Measurements from ENCODE around the gene ARID5A.
A peak's percentile ranks its signal among the peaks of the same experiment; 100 is the strongest.

ARID5A gene

GRCh38 chr2:96536445-96537065, at the start of gene ARID5A:
Gene ARID5A, plus strand, starts transcription at chr2:96536752. Its CDS starts 75 bp downstream, at chr2:96536827.
- peaks cover 46% of the 10 kb centered on the region for H3K79me2 ChIP-seq (ENCODE audit: insufficient read depth, low read depth)
- peak within 1 kb of the TSS; percentile 95 for H3K9ac ChIP-seq
- TF ChIP-seq CTCF (conservative IDR thresholded peaks at IDR 0.05; ENCODE audit: low read depth, low read length) = peak; percentile 53
- H3K27ac ChIP-seq = peak within 1 kb of the TSS; percentile 98
- H2AFZ ChIP-seq (ENCODE audit: low read depth) = peak within 1 kb of the TSS; percentile 62; the same call in 1 of the 2 replicates
- H3K27me3 ChIP-seq (ENCODE audit: insufficient read depth, low read depth) = no peaks in the 10 kb centered on the region
- no peak within 1 kb of the TSS for H3K4me3 ChIP-seq (IDR thresholded peaks at IDR 0.05; ENCODE audit: insufficient read depth, low read depth, low read length)
- H3K4me1 ChIP-seq (ENCODE audit: low read depth, poor library complexity, severe bottlenecking) = peaks cover 75% of the 10 kb centered on the region
- H3K4me2 ChIP-seq = peak within 1 kb of the TSS; percentile 96
- H4K20me1 ChIP-seq (ENCODE audit: insufficient read depth) = peaks cover 31% of the 10 kb centered on the region
- peaks cover 10% of the 10 kb centered on the region; the same call in 1 of the 2 replicates for H3K36me3 ChIP-seq (ENCODE audit: insufficient read depth)

- Histone ChIP-seq H3K27me3 (ENCODE audit: insufficient read depth, low read depth) (no peaks in the 10 kb centered on the region), H3K36me3 (ENCODE audit: insufficient read depth) (no peaks in the 10 kb centered on the region), H3K4me1 (ENCODE audit: low read depth, poor library complexity, severe bottlenecking) (peaks cover 6% of the 10 kb centered on the region), H3K27ac (no peak overlapping the region), H3K79me2 (ENCODE audit: insufficient read depth, low read depth) (no peaks in the 10 kb centered on the region), H3K9ac (no peak overlapping the region), H3K4me3 (IDR thresholded peaks at IDR 0.05; ENCODE audit: insufficient read depth, low read depth, low read length) (no peak overlapping the region), H4K20me1 (ENCODE audit: insufficient read depth) (no peaks in the 10 kb centered on the region), H2AFZ (ENCODE audit: low read depth) (no peak overlapping the region), H3K4me2 (no peak overlapping the region)
- no peak for TF ChIP-seq CTCF (conservative IDR thresholded peaks at IDR 0.05; ENCODE audit: low read depth, low read length)
Observed at GRCh38 chr2:96489261-96489660, 47.3 kb upstream of the ARID5A start.

- no peak overlapping the region for H3K9ac ChIP-seq
- no peaks in the 10 kb centered on the region for H3K27me3 ChIP-seq (ENCODE audit: insufficient read depth, low read depth)
- no peaks in the 10 kb centered on the region for H3K36me3 ChIP-seq (ENCODE audit: insufficient read depth)
- H3K4me2 ChIP-seq = no peak overlapping the region
- H3K4me3 ChIP-seq (IDR thresholded peaks at IDR 0.05; ENCODE audit: insufficient read depth, low read depth, low read length) = no peak overlapping the region
- no peaks in the 10 kb centered on the region for H4K20me1 ChIP-seq (ENCODE audit: insufficient read depth)
- H2AFZ ChIP-seq (ENCODE audit: low read depth) = no peak overlapping the region
- H3K79me2 ChIP-seq (ENCODE audit: insufficient read depth, low read depth) = no peaks in the 10 kb centered on the region
- peaks cover 6% of the 10 kb centered on the region for H3K4me1 ChIP-seq (ENCODE audit: low read depth, poor library complexity, severe bottlenecking)
- TF ChIP-seq CTCF (conservative IDR thresholded peaks at IDR 0.05; ENCODE audit: low read depth, low read length) = no peak
- H3K27ac ChIP-seq = no peak overlapping the region
Observed at GRCh38 chr2:96489663-96490062, 46.9 kb upstream of the ARID5A start.

- no peak overlapping the region for H3K9ac ChIP-seq
- H3K36me3 ChIP-seq (ENCODE audit: insufficient read depth) = no peaks in the 10 kb centered on the region
- no peak for TF ChIP-seq CTCF (conservative IDR thresholded peaks at IDR 0.05; ENCODE audit: low read depth, low read length)
- no peak overlapping the region for H3K4me3 ChIP-seq (IDR thresholded peaks at IDR 0.05; ENCODE audit: insufficient read depth, low read depth, low read length)
- H3K79me2 ChIP-seq (ENCODE audit: insufficient read depth, low read depth) = no peaks in the 10 kb centered on the region
- H4K20me1 ChIP-seq (ENCODE audit: insufficient read depth) = no peaks in the 10 kb centered on the region
- H3K4me2 ChIP-seq = no peak overlapping the region
- no peaks in the 10 kb centered on the region for H3K27me3 ChIP-seq (ENCODE audit: insufficient read depth, low read depth)
- H3K4me1 ChIP-seq (ENCODE audit: low read depth, poor library complexity, severe bottlenecking) = no peaks in the 10 kb centered on the region
- H2AFZ ChIP-seq (ENCODE audit: low read depth) = no peak overlapping the region
- no peak overlapping the region for H3K27ac ChIP-seq
Observed at GRCh38 chr2:96491860-96492497, 44.6 kb upstream of the ARID5A start.

Data from KMS-11 (cell line).